ENCODE data around the gene CYP24A1. TPM values are rescaled to one million over a fixed set of nuclear protein-coding genes. Genes with fewer than 3 reads are reported as not detected.

The CYP24A1 gene
- total RNA-seq: 15.2 and 17.5 TPM in 2 replicates

DNA sequence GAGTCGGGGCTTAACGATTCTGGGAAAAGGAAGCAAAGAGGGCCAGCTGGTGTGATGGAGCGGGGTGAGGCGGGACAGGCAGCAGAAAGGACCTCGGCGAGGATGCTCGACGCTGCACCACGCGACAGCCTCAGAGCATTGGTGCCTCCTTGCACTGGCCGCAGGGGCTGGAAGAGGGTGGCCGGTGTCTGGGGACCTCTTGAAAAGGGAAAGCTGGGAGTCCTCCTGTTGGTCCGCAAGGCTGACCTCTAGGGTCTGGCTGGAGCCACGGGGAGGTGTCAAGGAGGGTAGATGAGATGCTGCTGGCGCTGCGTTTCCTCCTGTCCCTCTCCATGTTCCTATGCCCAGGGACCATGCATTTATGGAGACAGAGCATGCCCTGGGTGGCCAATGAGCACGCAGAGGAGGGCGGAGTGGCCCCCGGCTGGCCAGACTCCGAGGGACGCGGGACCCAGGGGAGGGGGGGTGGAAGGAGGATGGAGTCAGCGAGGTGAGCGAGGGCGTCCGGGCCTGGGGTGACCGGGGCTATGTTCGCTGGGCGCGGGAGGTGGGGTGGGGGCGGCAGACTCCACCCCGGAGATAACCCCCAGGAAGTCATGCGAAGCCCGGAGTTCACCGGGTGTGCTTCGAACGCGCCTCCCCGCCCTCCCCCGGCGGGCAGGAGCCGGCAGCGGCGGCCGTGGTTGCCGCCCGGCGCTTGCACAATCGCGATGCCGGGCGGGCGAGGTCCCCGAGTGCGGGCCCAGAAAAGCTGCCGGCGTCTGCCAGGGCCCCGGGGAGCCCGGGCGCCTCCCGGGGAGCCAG is at the start of gene CYP24A1:
Gene CYP24A1 (minus strand): TSS at position 334 of the 804 bp plus-strand sequence. CDS start 407 bp downstream, outside the sequence.

DNA sequence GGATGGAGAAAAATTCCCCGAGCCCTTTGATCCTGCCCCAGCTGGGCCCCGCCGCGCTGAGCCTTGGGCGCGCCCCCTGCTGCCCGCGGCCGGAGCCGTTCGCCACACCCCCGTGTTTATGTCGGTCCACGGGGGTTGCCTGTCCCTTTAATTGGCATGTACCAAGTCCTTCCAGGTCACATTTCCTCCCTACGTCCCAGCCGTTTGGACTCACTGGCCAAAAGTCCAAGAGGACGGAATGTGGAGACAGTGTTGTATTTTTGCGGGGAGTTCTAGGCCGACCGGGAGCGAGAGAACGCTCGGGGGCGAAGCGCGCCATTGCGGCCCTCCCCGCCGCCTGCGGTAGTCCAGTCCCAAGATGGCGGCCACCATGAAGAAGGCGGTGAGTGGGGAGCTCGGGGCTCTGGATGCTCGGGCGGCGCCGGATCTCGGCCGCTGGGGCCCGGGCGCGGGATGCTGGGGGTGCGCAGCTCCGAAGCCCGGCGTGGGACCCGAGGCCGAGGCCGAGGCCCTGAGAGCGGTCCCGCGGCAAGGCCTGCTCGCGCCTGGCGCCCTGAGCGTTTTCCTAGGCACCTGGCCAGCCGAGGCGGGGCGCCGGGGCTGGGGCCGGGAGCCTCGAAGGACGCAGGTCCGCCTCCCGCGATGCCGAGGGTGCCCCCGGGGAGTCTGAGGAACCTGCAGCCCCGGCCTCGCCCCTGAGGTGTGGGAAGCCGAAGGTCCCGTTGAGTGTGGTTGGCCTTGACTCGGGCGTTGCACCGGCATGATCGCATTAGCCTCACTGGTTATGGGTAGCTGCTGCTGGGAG is 34.2 kb upstream of the CYP24A1 start, which contains the start of gene PFDN4:
Gene PFDN4 (plus strand): TSS at position 345 of the 805 bp plus-strand sequence. CDS start 14 bp downstream, at position 359.

Other genes starting within 250 kb of the CYP24A1 start
- gene BCAS1, start 103.4 kb downstream of the CYP24A1 start, total RNA-seq: not detected in 2 replicates
- 90.6 and 101 TPM in 2 replicates for gene PFDN4, start 34.1 kb upstream of the CYP24A1 start, total RNA-seq